Fibroblast of the aortic adventitia (primary cell): ENCODE data around the gene SLC39A9. TPM values are rescaled to one million over a fixed set of nuclear protein-coding genes. Genes with fewer than 3 reads are reported as not detected.

ENCODE experiments used
- DNase-seq: peaks from one replicate; pipeline ENCODE4 v3.0.0-alpha.2; 2010; ENCODE audit warnings: low read depth
- H3K4me3 ChIP-seq: 2 replicates; pipeline ENCODE4 v1.5.1; 2011; ENCODE audit warnings: low read depth, mild to moderate bottlenecking, control low read depth, low read length, moderate library complexity
- total RNA-seq: library from RNA; depleted of rRNA; stranded (reverse); fragments of >200 nt; gene quantifications from 2 replicates; pipeline ENCODE4 v1.2.3, GENCODE V29; 2012; ENCODE audit warnings: low replicate concordance
- TF ChIP-seq, protein P1 (sequence below): IDR thresholded peaks from 2 replicates; pipeline ENCODE4 v1.5.1; 2011; ENCODE audit warnings: mild to moderate bottlenecking, low read length, control low read depth, inconsistent platforms; ENCODE audit not compliant: insufficient read depth

The SLC39A9 gene
- total RNA-seq, 1 donor: 118 TPM

DNA sequence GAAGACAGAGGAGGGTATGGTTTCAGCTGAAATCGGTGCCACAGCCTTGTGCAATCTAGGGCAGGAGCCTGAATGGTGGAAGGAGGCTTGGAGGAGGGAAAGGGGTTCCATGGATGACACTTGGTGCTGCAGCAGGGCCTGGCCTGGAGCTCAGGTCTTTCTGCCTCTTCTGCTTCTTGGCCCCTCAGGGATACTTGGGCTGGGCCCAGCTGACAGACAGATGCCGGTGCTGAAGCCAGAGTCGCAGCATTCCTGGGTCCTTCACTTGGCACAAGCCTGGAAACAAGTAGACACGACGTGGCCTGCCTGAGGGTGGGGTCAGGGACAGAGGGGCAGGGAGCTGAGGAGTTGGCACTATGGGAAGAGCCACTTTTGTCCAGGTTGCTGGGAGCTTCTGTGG is 81.6 kb downstream of the SLC39A9 start:
- no peak for DNase-seq
- TF ChIP-seq, protein P1, sequence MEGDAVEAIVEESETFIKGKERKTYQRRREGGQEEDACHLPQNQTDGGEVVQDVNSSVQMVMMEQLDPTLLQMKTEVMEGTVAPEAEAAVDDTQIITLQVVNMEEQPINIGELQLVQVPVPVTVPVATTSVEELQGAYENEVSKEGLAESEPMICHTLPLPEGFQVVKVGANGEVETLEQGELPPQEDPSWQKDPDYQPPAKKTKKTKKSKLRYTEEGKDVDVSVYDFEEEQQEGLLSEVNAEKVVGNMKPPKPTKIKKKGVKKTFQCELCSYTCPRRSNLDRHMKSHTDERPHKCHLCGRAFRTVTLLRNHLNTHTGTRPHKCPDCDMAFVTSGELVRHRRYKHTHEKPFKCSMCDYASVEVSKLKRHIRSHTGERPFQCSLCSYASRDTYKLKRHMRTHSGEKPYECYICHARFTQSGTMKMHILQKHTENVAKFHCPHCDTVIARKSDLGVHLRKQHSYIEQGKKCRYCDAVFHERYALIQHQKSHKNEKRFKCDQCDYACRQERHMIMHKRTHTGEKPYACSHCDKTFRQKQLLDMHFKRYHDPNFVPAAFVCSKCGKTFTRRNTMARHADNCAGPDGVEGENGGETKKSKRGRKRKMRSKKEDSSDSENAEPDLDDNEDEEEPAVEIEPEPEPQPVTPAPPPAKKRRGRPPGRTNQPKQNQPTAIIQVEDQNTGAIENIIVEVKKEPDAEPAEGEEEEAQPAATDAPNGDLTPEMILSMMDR: no peak
- H3K4me3 ChIP-seq: no peak overlapping the region

DNA sequence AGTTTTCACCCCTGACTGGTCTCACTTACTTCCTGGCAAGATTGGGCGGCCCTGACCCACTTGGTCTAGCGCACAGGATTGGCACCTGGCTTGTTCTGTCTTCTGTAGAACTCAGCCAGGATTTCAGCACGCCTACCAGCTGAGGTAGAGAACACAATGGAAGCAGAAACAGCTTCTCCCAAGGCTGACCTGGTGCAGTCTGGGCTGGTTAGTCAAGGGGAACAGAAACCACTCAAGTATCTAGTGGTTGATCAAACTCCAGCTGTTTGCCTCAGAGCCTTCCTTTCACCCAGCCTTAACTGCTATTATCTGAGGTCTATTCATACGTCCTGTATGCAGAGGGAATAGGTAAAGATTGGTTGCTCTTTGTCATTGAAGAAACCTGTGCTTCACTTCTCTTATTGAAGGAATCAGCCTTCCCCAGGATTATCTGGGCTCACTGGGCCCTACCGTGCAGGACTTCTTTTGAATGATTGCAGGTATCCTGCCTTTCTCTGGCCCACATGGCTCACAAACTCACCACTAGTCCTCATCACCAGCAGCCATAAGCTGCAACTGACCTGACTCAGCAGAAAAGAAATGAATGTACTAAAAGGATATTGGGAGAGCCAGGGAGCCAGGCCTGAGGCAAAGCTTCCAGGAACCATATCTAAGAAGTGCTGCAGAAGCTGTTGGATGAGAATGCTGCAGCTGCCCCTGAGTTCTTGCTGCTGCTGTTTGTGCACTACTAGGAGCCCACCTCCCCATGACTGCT is 83.5 kb downstream of the SLC39A9 start:
- no peak for DNase-seq
- no peak overlapping the region for H3K4me3 ChIP-seq

DNA sequence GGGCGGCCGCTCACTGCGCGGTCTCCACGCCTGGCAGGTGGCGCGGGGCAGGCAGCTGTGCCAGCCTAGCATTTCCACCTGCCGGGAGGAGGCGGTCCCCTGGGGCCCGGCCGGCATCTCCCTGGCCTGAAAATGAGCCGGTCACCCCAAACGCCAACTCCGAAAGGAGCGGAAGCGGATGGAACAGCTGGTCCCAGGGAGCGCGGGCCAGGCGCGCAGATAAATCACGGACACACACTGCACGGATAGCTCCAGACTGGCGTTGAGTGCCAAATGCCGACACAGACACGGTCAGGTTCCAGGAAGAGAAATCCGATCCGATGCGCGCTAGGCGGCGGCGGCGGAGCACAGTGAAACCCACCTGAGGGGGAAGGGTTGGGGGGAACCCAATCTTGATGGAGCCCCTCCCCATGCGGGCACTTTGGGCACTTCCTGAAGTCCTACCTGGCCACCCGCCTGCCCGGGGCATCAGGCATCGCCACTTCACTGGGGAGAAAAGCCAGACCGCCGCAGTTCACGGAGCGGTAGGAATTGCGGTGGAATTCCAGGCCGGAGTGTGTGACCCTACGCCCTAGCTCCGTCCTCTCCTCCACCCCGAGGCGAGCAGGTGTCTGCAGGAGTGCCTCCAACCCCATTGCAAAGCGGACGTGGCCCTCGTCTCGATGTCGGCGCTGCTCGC is 85.4 kb downstream of the SLC39A9 start:
- TF ChIP-seq, protein P1: no peak
- DNase-seq: peak; percentile 21
- H3K4me3 ChIP-seq: peak overlapping the region; percentile 25

More for the DNA sequence above, 83.5 kb downstream of the SLC39A9 start:
- TF ChIP-seq, protein P1: no peak

DNA sequence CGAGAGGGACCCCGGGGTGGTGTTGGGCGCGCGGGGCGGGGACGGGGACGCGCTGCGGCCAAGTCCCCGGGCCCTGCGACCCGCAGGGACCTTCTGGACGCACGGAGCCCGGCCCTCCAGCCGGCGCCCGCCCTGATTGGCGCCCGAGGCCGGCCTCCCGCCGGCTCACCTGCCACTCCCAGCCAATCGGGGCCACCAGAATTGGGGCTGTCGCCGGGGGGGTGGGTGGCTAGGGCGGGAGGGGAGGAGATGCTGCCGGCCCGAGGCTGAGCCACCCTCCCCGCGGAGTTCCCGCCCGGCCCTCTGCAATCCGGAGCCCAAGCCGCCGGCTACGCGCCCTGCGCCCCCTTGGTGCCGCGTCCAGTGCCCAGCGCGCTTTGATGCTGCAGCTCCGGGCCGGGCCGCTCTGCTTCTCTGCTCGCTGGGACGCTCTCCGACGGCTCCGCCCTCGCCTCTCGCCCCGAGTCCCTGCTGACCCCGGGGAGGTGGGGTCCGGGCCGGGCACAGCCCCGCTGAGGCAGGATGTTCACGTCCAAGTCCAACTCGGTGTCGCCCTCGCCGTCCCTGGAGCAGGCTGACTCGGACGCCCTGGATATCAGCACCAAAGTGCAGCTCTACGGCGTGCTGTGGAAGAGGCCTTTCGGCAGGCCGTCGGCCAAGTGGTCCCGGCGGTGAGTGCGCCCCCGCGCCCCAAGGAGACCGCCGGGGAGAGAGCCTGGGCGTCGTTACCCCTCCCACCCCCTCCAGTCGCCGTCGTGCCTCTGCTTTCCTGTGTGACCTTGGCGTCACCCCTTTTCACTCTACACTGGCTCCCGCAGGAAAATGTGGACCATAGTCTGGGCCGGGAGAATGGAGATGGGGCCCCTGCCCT is 86.2 kb downstream of the SLC39A9 start, which contains the start of gene PLEKHD1:
PLEKHD1 (plus strand) TSS at position 285 of the 871 bp plus-strand sequence; CDS start at position 523, 238 bp downstream.
- H3K4me3 ChIP-seq: peak within 1 kb of the TSS; percentile 25
- no peak for DNase-seq
- TF ChIP-seq, protein P1: no peak

DNA sequence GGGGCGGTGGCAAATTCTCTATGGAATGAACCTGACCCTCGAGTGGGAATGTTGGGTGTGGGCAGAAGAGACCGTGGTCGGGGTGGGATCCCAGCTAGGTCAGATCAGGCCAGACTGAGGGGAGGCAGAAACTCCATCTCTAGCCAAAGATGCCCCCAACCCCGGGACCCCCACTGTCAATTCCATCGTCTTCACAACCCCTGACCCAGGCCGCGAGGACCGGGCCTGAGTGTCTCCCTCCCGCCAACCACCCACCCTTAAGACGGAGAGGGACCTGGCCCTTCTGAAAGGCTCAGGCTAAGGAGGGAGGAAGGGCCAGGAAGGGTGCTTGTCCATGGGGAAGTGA is 86.8 kb downstream of the SLC39A9 start:
- TF ChIP-seq, protein P1: no peak
- DNase-seq: no peak
- H3K4me3 ChIP-seq: no peak overlapping the region

DNA sequence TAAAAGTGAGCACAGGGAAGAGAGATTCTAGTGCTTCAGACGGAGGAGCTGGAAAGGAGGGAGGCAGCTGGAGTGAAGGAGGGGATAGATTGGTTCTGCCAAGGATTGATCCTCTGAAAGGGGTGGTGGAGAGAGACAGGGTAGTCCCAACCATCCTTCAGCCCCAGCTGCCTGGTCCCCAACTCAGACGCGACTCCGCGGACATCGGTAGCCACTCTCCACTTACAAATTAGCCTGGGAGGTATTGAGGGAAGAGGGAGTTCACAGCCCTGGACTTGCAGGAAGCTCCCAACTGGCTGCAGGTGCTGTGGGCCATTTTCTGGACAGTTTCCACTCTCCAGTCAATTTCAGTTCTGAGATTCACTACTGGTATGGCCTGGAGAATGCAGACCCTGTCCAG is 87.2 kb downstream of the SLC39A9 start:
- TF ChIP-seq, protein P1: no peak
- DNase-seq: no peak
- H3K4me3 ChIP-seq: no peak overlapping the region
